ENCODE results near the gene SSH3. TPM values are rescaled to one million over a fixed set of nuclear protein-coding genes. Genes with fewer than 3 reads are reported as not detected.

The SSH3 gene
- total and polyA plus RNA-seq, 2 of the 4 experiments (the other 2 are of a cell fraction): 7.3 to 26.7 TPM

GRCh38 chr11:67337257-67337656 is 33.9 kb downstream of the SSH3 start:
- no peak overlapping the region for H2AK9ac ChIP-seq (replicated peaks; ENCODE audit: low read depth, low read length, poor library complexity)
- no peak overlapping the region for H3K4me3 ChIP-seq (ENCODE audit: insufficient read depth, low read depth, low read length)
- no peak overlapping the region for H3K4ac ChIP-seq (ENCODE audit: low read depth, low read length)
- H2BK120ac ChIP-seq (ENCODE audit: low read depth, low read length): no peak overlapping the region
- no peaks in the 10 kb centered on the region for H4K20me1 ChIP-seq (ENCODE audit: insufficient read depth, low read length)
- H2BK15ac ChIP-seq (ENCODE audit: low read depth, low read length): no peak overlapping the region
- intact Hi-C loops (cut with micrococcal nuclease) (no loop called here), in situ Hi-C loops (cut with MboI; ENCODE audit: low sequenced_read_pairs) (no loop called here), dilution Hi-C loops (cut with HindIII; ENCODE audit: low sequenced_read_pairs, unreplicated experiment) (no loop called here)
- no peak overlapping the region for H4K8ac ChIP-seq (ENCODE audit: low read depth in 2 of 2, low read length in 2 of 2)
- no peak overlapping the region for H3K23ac ChIP-seq (ENCODE audit: low read depth, low read length)
- no peaks in the 10 kb centered on the region for H3K79me1 ChIP-seq (ENCODE audit: low read depth in 1 of 2, low read length in 2 of 2)
- no peaks in the 10 kb centered on the region for H3K36me3 ChIP-seq (ENCODE audit: control insufficient read depth, insufficient read depth, low read length)
- POLR2A ChIA-PET (ENCODE audit: unreplicated experiment): no interaction called here
- BruUV-seq (replicated peaks): no TSS peak
- CTCF ChIA-PET: interaction anchor here (1.3 kb wide), 1 partner anchor 14 kb away, joined by 4 read pairs; no protein-coding TSS in a partner anchor
- H3K4me2 ChIP-seq (ENCODE audit: low read depth, low read length): no peak overlapping the region
- H4K5ac ChIP-seq (ENCODE audit: low read depth, low read length): no peak overlapping the region
- no peak overlapping the region for H4K91ac ChIP-seq (ENCODE audit: insufficient read depth, low read depth, low read length)
- no CpG with 5 or more reads among the region's 3 CpGs for WGBS, 2 experiments (ENCODE audit: extremely low coverage in 2 of 2, insufficient read length in 1 of 2)
- no peaks in the 10 kb centered on the region for H3K9me3 ChIP-seq (ENCODE audit: control insufficient read depth, insufficient read depth, low read length)
- no peak overlapping the region for H2AK5ac ChIP-seq (ENCODE audit: low read depth, low read length)
- no peak overlapping the region for H2BK20ac ChIP-seq (ENCODE audit: low read depth, low read length)
- no peak overlapping the region for H3K27ac ChIP-seq (ENCODE audit: insufficient read depth, low read length)
- no peaks in the 10 kb centered on the region for H3K9me1 ChIP-seq (ENCODE audit: insufficient read depth, low read length)
- TF ChIP-seq MXI1 (IDR thresholded peaks at IDR 0.05; ENCODE audit: borderline replicate concordance, low read depth, low read length): no peak
- TF ChIP-seq BHLHE40 (IDR thresholded peaks at IDR 0.05; ENCODE audit: low read depth, low read length): no peak
- no peak for TF ChIP-seq POLR2A (IDR thresholded peaks at IDR 0.05; ENCODE audit: low read depth, low read length)
- no peak for TF ChIP-seq RAD21 (IDR thresholded peaks at IDR 0.05; ENCODE audit: low read length)
- no peak for TF ChIP-seq FOS (IDR thresholded peaks at IDR 0.05; ENCODE audit: low read depth, low read length)
- TF ChIP-seq CHD1 (IDR thresholded peaks at IDR 0.05; ENCODE audit: low read depth, low read length): no peak
- no peak for TF ChIP-seq RFX5 (IDR thresholded peaks at IDR 0.05; ENCODE audit: low read depth, low read length)
- no peak for TF ChIP-seq ELK1 (IDR thresholded peaks at IDR 0.05; ENCODE audit: borderline replicate concordance, low read depth, low read length)
- no peak for TF ChIP-seq CEBPB (IDR thresholded peaks at IDR 0.05; ENCODE audit: low read depth, low read length)
- TF ChIP-seq MAZ (IDR thresholded peaks at IDR 0.05; ENCODE audit: borderline replicate concordance, low read depth, low read length): no peak
- TF ChIP-seq RCOR1 (IDR thresholded peaks at IDR 0.05; ENCODE audit: insufficient replicate concordance, low read length): no peak
- TF ChIP-seq, protein P1, sequence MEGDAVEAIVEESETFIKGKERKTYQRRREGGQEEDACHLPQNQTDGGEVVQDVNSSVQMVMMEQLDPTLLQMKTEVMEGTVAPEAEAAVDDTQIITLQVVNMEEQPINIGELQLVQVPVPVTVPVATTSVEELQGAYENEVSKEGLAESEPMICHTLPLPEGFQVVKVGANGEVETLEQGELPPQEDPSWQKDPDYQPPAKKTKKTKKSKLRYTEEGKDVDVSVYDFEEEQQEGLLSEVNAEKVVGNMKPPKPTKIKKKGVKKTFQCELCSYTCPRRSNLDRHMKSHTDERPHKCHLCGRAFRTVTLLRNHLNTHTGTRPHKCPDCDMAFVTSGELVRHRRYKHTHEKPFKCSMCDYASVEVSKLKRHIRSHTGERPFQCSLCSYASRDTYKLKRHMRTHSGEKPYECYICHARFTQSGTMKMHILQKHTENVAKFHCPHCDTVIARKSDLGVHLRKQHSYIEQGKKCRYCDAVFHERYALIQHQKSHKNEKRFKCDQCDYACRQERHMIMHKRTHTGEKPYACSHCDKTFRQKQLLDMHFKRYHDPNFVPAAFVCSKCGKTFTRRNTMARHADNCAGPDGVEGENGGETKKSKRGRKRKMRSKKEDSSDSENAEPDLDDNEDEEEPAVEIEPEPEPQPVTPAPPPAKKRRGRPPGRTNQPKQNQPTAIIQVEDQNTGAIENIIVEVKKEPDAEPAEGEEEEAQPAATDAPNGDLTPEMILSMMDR (conservative IDR thresholded peaks at IDR 0.05; ENCODE audit: low read depth, low read length): no peak
- no peaks in the 10 kb centered on the region for H3K4me1 ChIP-seq (ENCODE audit: control insufficient read depth, insufficient read depth, low read length)
- no peak overlapping the region for H3K14ac ChIP-seq (replicated peaks; ENCODE audit: low read depth, low read length)
- no peak overlapping the region for H3K9ac ChIP-seq (ENCODE audit: low read depth, low read length)
- no peak overlapping the region for H3K56ac ChIP-seq (ENCODE audit: extremely low read depth, insufficient read depth, low read length)
- DNase-seq (no peak), ATAC-seq (ENCODE audit: low read depth) (no peak)
- no peak overlapping the region for H3K18ac ChIP-seq (ENCODE audit: low read depth, low read length)
- no peak overlapping the region for H2AFZ ChIP-seq (replicated peaks; ENCODE audit: low read length, poor library complexity)
- no peaks in the 10 kb centered on the region for H3K27me3 ChIP-seq (ENCODE audit: control insufficient read depth, insufficient read depth, low read length)
- H2BK5ac ChIP-seq (ENCODE audit: low read depth, low read length, poor library complexity, severe bottlenecking): no peak overlapping the region
